ENCODE data around the gene PLP1.

Gene PLP1

GRCh38 chrX:103830848-103831247, 54.2 kb downstream of the PLP1 start:
- no peak for DNase-seq (ENCODE audit: low spot score)

GRCh38 chrX:103831342-103831802, 54.7 kb downstream of the PLP1 start:
- no peak for DNase-seq (ENCODE audit: low spot score)

- peak; percentile 70 for DNase-seq (ENCODE audit: low spot score)
Observed at GRCh38 chrX:103831803-103832544, 55.3 kb downstream of the PLP1 start, which contains the start of gene RAB9B. Gene RAB9B (minus strand): TSS chrX:103832257. CDS start chrX:103825784, 6,473 bp downstream.

GRCh38 chrX:103839404-103839803, 62.8 kb downstream of the PLP1 start:
- no peak for DNase-seq (ENCODE audit: low spot score)

Data from putamen (tissue), 1 donor.